Loucy (cell line): ENCODE data around the gene CES1.

Experiments
- H2AFZ ChIP-seq: fragments of 200-600 bp; sonication (generic); 2 replicates; pipeline ENCODE4 v1.6.0; 2016; ENCODE audit warnings: antibody characterized with exemption, mild to moderate bottlenecking, low read length, moderate library complexity
- H3F3A ChIP-seq: fragments of 200-600 bp; 2 replicates; pipeline ENCODE4 v1.6.0; 2016; ENCODE audit warnings: antibody characterized with exemption, low read depth, mild to moderate bottlenecking
- H3K27me3 ChIP-seq: fragments of 200-600 bp; sonication (generic); 2 replicates; pipeline ENCODE4 v1.6.1; 2014; ENCODE audit warnings: low read length, mild to moderate bottlenecking; ENCODE audit not compliant: insufficient read depth, poor library complexity, severe bottlenecking
- H3K36me3 ChIP-seq: fragments of 200-600 bp; sonication (generic); 2 replicates; pipeline ENCODE4 v1.6.1; 2016; ENCODE audit warnings: low read length; ENCODE audit not compliant: insufficient read depth
- H3K4me1 ChIP-seq: fragments of 200-600 bp; sonication (generic); 2 replicates; pipeline ENCODE4 v1.5.1; 2014; ENCODE audit warnings: low read length, mild to moderate bottlenecking; ENCODE audit not compliant: insufficient read depth, poor library complexity, severe bottlenecking
- H3K4me2 ChIP-seq: fragments of 200-600 bp; sonication (generic); 2 replicates; pipeline ENCODE4 v1.6.0; 2014; ENCODE audit warnings: antibody characterized with exemption, low read length, low read depth, mild to moderate bottlenecking; ENCODE audit not compliant: poor library complexity, severe bottlenecking
- H3K4me3 ChIP-seq: fragments of 200-600 bp; sonication (generic); 2 replicates; pipeline ENCODE4 v1.5.1; 2014; ENCODE audit warnings: low read length, mild to moderate bottlenecking, mixed read lengths; ENCODE audit not compliant: poor library complexity, severe bottlenecking
- H3K79me2 ChIP-seq: fragments of 200-600 bp; sonication (generic); 2 replicates; pipeline ENCODE4 v1.6.1; 2014; ENCODE audit warnings: low read length; ENCODE audit not compliant: insufficient read depth
- H3K9ac ChIP-seq: fragments of 200-600 bp; sonication (generic); 2 replicates; pipeline ENCODE4 v1.6.0; 2014; ENCODE audit warnings: mild to moderate bottlenecking, low read depth, low read length, moderate library complexity; ENCODE audit not compliant: poor library complexity, severe bottlenecking
- H3K9me2 ChIP-seq: fragments of 200-600 bp; sonication (generic); replicated peaks from 2 replicates; pipeline ENCODE4 v1.6.1; 2016; ENCODE audit warnings: low read depth, low read length, mixed read lengths
- H3K9me3 ChIP-seq: fragments of 200-600 bp; sonication (generic); 2 replicates; pipeline ENCODE4 v1.6.1; 2014; ENCODE audit warnings: mild to moderate bottlenecking, antibody characterized with exemption, low read length, low read depth; ENCODE audit not compliant: insufficient read depth
- H4K20me1 ChIP-seq: fragments of 200-600 bp; sonication (generic); 2 replicates; pipeline ENCODE4 v1.6.0; 2014; ENCODE audit warnings: antibody characterized with exemption, low read length, mild to moderate bottlenecking; ENCODE audit not compliant: insufficient read depth, poor library complexity, severe bottlenecking
- EZH2phosphoT487 ChIP-seq: fragments of 200-600 bp; IDR thresholded peaks from 2 replicates; pipeline ENCODE4 v1.6.1; 2018; ENCODE audit warnings: antibody characterized with exemption, mild to moderate bottlenecking, moderate library complexity, borderline replicate concordance
- TF ChIP-seq, protein P1 (sequence below): fragments of 200-600 bp; sonication (generic); conservative IDR thresholded peaks from 2 replicates; pipeline ENCODE4 v1.5.1; 2014; ENCODE audit warnings: mild to moderate bottlenecking, antibody characterized with exemption, low read length

Gene CES1

DNA sequence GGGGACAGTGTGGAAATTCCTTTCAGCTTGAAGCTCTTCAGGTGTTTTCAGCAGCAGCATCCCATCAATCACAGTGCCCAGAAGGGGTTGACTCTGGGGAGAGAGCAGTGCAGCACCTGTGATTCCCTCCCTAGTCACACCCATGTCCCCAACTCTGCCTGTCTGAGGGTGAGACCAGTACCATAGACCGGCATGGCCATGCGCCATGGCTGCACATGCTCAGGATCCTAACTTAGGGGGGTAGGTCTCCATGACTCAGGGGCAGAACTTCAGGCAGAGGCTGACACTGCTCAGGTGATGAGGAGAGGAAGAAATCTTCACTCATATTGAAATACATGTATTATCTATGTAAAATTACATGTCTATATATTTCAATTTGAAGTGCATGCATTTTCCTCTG is 19.9 kb downstream of the CES1 start:
- TF ChIP-seq, protein P1, sequence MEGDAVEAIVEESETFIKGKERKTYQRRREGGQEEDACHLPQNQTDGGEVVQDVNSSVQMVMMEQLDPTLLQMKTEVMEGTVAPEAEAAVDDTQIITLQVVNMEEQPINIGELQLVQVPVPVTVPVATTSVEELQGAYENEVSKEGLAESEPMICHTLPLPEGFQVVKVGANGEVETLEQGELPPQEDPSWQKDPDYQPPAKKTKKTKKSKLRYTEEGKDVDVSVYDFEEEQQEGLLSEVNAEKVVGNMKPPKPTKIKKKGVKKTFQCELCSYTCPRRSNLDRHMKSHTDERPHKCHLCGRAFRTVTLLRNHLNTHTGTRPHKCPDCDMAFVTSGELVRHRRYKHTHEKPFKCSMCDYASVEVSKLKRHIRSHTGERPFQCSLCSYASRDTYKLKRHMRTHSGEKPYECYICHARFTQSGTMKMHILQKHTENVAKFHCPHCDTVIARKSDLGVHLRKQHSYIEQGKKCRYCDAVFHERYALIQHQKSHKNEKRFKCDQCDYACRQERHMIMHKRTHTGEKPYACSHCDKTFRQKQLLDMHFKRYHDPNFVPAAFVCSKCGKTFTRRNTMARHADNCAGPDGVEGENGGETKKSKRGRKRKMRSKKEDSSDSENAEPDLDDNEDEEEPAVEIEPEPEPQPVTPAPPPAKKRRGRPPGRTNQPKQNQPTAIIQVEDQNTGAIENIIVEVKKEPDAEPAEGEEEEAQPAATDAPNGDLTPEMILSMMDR, result no peak
- no peak for TF ChIP-seq EZH2phosphoT487
- no peaks in the 10 kb centered on the region for H3K27me3 ChIP-seq

DNA sequence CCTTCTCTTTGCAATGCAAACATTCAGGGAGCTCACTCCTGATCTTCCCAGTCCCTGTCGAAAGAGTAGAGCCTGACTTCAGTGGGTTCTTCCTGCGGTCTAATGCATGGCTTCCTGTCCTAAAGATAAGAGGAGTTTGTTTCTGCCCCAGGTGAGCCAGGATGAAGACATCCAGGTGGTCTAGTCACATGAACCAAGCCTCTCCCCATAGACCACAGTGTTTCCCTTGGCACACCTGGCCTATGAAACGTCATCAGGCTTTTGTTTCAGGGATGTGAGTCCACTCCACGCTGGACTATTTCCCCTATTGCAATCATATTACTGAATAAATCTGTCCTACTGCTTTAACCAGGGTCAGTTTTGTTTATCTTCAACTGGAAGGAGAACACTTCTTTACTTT is 21.1 kb downstream of the CES1 start:
- H3K9ac ChIP-seq, result no peak overlapping the region
- no peak overlapping the region for H2AFZ ChIP-seq
- TF ChIP-seq, protein P1, result no peak
- H3K27me3 ChIP-seq, result no peaks in the 10 kb centered on the region
- no peak overlapping the region for H3K4me2 ChIP-seq
- no peaks in the 10 kb centered on the region for H3K9me2 ChIP-seq
- no peaks in the 10 kb centered on the region for H3F3A ChIP-seq
- H3K4me3 ChIP-seq, result no peak overlapping the region
- no peaks in the 10 kb centered on the region for H3K36me3 ChIP-seq
- H3K79me2 ChIP-seq, result no peaks in the 10 kb centered on the region
- H4K20me1 ChIP-seq, result no peaks in the 10 kb centered on the region
- H3K4me1 ChIP-seq, result no peaks in the 10 kb centered on the region
- H3K9me3 ChIP-seq, result no peaks in the 10 kb centered on the region; the same call in 1 of the 2 replicates

More for the DNA sequence above, 19.9 kb downstream of the CES1 start:
- Histone ChIP-seq H3F3A (no peaks in the 10 kb centered on the region), H3K9me2 (no peaks in the 10 kb centered on the region), H3K4me2 (no peak overlapping the region), H3K9ac (no peak overlapping the region), H3K79me2 (no peaks in the 10 kb centered on the region), H3K4me1 (no peaks in the 10 kb centered on the region), H3K9me3 (no peaks in the 10 kb centered on the region; the same call in 1 of the 2 replicates), H3K4me3 (no peak overlapping the region), H4K20me1 (no peaks in the 10 kb centered on the region), H3K36me3 (no peaks in the 10 kb centered on the region), H2AFZ (no peak overlapping the region)

DNA sequence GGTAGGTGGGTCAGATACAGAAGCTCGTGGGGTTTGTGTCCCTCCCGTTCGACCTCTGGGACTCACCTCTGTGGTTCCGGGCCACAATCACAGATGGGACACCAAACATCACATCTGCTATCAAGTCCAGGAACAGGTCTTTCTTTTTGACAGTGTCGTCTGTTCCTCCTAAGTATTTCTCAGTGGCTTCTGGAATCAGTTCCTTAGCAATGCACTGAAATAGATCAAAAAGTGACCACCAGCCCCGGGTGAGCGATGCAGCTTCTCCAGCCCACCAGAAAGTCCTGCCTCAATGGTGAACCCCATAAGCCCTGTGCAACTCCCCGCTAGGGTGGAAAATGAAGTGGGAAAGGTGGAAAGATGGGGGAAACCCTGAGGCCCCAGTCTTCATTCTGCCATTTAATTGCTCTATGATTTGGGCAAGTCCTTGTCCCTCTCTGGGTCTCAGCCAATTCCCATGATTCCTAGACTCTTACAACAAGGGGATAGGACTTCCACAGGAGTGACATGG is 22.4 kb downstream of the CES1 start:
- no peaks in the 10 kb centered on the region for H3K9me3 ChIP-seq
- H3K4me1 ChIP-seq, result no peaks in the 10 kb centered on the region
- H3K9ac ChIP-seq, result no peak overlapping the region
- H3K36me3 ChIP-seq, result no peaks in the 10 kb centered on the region
- H3F3A ChIP-seq, result no peaks in the 10 kb centered on the region
- TF ChIP-seq, protein P1, result no peak
- no peak for TF ChIP-seq EZH2phosphoT487
- no peak overlapping the region for H3K4me3 ChIP-seq
- no peaks in the 10 kb centered on the region for H3K9me2 ChIP-seq
- H3K27me3 ChIP-seq, result no peaks in the 10 kb centered on the region
- no peaks in the 10 kb centered on the region for H3K79me2 ChIP-seq
- H3K4me2 ChIP-seq, result no peak overlapping the region
- H4K20me1 ChIP-seq, result no peaks in the 10 kb centered on the region
- H2AFZ ChIP-seq, result no peak overlapping the region
